NCI-H2196 (cell line): ENCODE measurements around the gene RAB27A.
"Not testable (repeated sequence)": the region's sequence is repeated elsewhere in the genome, so short reads cannot be mapped to it uniquely, and the experiment has no call there.

ENCODE experiments used
- DNase-seq: peaks from one replicate; lab custom pipeline; 2025; ENCODE audit not compliant: unreplicated experiment; lab: John Stamatoyannopoulos, UW

RAB27A gene

GRCh38 chr15:55289746-55290527 lies at the start of gene RAB27A:
Gene RAB27A (minus strand): TSS chr15:55289813. CDS start chr15:55234934, 54,879 bp downstream.
- DNase-seq, result peak; percentile 27

- DNase-seq, result no peak
Measured at GRCh38 chr15:55337160-55337559, 47.5 kb upstream of the RAB27A start.

- DNase-seq, result no peak
Measured at GRCh38 chr15:55334997-55335396, 45.4 kb upstream of the RAB27A start.

- no peak for DNase-seq
Measured at GRCh38 chr15:55334371-55334770, 44.8 kb upstream of the RAB27A start.

- DNase-seq, result no peak
Measured at GRCh38 chr15:55327387-55327786, 37.8 kb upstream of the RAB27A start.

GRCh38 chr15:55322467-55322866 lies 32.9 kb upstream of the RAB27A start:
- DNase-seq, result no peak

- DNase-seq, result no peak
Measured at GRCh38 chr15:55320963-55321362, 31.4 kb upstream of the RAB27A start.

- DNase-seq, result no peak
Measured at GRCh38 chr15:55320238-55320550, 30.6 kb upstream of the RAB27A start.

DNA sequence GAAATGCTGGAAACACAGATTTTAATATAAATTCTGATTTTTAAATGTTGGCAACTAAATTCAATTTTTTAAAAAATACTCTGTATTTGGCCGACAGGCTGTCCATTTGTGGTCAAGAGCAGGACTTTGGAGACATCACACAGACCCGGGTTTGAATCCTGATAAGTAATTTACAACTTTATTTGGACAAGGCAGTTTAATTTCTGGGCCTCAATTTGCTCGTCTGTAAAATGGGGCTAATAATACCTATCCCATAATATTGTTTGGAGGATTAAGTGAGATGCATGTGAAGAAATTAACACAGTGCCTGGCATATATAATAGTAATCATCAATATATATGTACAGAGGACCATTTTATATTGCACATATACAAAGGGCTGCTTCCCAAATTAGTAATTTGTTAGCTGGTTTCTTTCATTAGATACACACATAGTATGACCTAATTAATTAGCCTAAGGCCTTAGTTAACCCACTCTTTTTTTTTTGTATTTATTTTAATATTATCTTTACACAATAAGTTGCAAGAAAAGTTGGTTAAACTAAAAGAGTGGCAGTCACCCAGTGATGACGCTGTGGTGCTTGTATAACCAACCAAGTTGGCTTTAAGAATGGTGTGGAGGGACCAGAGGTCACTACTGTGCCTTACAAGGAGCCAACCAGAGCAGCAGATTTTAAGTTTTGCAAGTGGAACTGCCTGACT lies 30.1 kb upstream of the RAB27A start:
- no peak for DNase-seq

DNA sequence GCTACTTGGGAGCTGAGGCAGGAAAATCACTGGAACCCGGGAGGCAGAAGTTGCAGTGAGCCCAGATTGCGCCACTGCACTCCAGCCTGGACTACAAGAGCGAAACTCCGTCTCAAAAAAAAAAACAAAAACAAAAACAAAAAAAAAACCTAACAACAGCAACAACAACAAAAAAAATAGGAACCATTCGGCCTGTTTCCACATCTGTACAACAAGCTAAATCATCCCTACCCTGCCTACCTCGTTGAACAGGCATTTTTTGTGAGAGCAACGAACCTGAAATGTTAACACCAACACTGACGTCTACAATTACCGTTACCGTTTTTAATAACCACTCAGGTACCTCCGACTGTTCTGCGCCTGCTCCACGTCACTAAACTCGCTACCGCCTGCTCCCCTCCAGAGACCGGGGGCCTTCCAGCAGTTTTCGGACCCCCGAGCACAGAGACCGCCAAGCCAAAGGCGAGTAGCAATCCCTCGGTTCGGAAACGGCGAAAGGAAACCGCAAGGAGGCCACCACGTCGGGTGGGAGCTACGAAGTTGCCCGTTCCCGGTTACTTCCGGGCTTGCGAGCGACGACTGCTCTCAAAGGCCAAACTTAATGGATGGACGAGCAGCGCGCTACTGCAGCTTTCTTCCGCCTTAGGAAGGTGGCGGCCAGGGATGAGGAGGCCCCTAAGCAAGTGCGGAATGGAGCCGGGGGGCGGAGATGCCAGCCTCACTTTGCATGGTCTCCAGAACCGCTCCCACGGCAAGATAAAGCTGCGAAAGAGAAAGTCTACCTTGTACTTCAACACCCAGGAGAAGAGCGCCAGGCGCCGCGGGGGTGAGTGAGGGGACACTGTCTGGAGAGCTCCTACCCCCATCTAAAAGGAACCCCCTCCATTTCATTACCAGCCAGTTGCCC lies 29.2 kb upstream of the RAB27A start, which contains the start of the genes PIGB and PIGBOS1:
TSS of gene PIGB (plus strand) at position 635 of the 907 bp plus-strand sequence. CDS start at position 664, 29 bp downstream.
TSS of gene PIGBOS1 (minus strand) at position 536 of the 907 bp plus-strand sequence. CDS start 1,331 bp downstream, outside the sequence.
- DNase-seq, result peak; percentile 65

GRCh38 chr15:55302801-55303200 lies 13.2 kb upstream of the RAB27A start:
- DNase-seq, result not testable (repeated sequence)

- DNase-seq, result no peak
Measured at GRCh38 chr15:55297315-55297714, 7.7 kb upstream of the RAB27A start.

DNA sequence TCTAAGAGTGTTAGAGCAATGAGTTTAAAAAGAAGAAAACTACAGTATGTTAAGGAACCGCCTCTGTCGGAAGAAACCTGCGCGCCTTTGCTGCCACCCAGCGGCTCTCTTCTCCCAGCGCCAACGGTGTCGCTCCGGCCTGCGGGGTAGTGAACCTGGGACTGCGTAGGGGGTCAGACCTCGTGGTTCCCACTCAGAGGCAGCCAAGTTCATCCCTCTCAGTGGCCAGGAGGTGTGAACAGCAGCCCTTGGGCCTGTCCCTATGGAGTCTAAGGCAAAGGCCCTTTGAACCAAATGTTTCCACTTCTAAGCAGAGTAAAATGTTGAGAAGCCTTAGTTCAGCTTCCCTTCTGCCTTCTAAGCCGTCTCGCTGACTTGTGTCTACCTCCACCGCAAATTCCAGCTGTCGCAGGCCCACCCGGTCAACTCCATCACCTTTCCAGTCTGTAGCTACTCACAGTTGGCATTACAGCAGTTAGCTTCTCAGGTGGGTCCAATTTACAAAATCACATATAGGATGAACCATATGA lies 980 bp upstream of the RAB27A start:
- peak; percentile 63 for DNase-seq

DNA sequence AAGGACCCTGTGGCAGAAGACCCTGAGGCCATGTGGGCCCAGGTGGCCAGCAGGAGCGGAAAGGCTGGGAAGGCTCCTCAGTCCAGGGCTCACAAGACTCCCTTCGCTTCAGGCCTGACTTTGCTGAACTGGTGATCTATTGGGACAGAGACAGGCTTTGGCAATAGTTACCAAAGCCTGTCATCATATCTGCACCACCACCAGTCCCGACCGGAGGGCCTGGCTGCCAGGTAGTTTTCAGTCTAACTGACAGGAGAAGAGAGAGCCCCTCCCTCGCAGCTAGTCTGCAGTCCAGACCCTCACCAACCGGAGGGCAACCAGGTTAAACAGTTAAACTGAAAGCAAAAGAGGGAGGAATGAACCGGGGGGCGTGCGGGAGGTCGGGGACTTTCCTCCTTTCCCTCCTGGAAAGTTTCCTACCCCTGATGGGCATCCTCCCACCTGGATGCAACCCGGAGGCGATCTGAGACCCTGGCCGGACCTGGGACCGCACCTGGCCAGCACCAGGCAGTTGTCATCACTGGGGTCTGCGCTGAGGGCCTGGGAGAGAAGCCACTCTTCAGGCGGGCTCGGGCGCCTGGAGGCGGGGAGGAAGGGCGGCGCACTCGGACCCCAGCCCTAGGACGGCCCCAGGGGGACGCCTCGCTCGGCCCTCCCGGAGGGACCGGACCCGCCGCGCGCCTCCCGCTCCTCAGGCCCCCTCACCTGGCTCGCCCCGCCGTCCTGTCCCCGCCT lies 435 bp downstream of the RAB27A start:
- no peak for DNase-seq

GRCh38 chr15:55288006-55288717 lies 1.5 kb downstream of the RAB27A start:
- no peak for DNase-seq

GRCh38 chr15:55286442-55287189 lies 3.0 kb downstream of the RAB27A start:
- DNase-seq, result not testable (repeated sequence)

GRCh38 chr15:55284426-55284825 lies 5.2 kb downstream of the RAB27A start:
- DNase-seq, result no peak

DNA sequence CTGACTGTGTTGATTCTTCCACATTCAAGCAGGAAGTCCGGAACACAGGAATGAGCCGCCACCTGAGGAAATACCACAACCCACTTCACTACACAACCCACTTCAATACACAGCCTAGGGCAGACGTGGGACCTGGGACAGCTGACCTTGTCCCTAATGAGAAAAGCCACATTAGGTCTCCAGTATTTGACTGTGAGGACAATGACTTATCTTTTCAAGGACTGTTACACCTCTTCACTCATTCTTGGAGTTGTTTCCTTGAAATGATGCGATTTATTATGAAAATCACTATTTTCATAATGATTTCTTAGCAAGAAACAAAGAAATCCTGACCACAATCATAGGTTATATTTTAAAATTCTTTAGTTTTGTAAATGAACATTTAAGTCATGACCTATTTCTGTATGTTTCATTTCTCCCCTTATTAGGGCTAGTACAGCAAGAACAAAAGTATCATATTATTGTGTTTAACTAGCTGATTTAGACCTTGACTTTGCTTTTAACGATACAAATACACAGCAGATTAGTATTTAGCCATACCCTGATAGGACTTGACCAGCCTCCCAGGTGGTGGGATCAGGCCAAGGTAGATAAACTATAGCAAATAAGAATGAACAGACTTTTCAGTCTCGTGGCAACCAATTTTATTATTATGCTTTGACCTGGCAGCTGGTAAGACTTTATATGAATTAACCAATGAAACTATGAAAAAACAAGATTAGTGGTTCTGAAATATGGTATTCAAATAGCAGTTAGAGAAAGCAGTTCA lies 6.0 kb downstream of the RAB27A start:
- DNase-seq, result no peak
